Left ventricle myocardium superior (tissue), 1 donor: ENCODE results near the gene NKD1. TPM values are rescaled to one million over a fixed set of nuclear protein-coding genes. Genes with fewer than 3 reads are reported as not detected.

Experiments used
- ATAC-seq: fragments of 200-7000 bp; cut with Tn5 transposase; one replicate; pipeline ENCODE4 v1.9.1; 2020; ENCODE audit warnings: mild to moderate bottlenecking, moderate library complexity
- DNase-seq: peaks from one replicate; pipeline ENCODE4 v3.0.0-alpha.2; 2020
- intact Hi-C: fragments of 100-400 bp; cut with micrococcal nuclease; formaldehyde crosslinking; loops from one replicate; pipeline ENCODE4 v1.11.0; 2022
- total RNA-seq: library from RNA; stranded (reverse); fragmentation: NEBNext Ultra II Directional; extraction: Animal tissue kit (Norgen Biotek cat#: 25700); gene quantifications from one replicate; pipeline ENCODE4 v1.2.1, GENCODE V29; 2021
- donor health status: DM: no; HTN: yes; CAD: no; lungs with severe emphysema.

NKD1 gene
- total RNA-seq, 1 donor from 2014 or later, result 0.59 TPM

DNA sequence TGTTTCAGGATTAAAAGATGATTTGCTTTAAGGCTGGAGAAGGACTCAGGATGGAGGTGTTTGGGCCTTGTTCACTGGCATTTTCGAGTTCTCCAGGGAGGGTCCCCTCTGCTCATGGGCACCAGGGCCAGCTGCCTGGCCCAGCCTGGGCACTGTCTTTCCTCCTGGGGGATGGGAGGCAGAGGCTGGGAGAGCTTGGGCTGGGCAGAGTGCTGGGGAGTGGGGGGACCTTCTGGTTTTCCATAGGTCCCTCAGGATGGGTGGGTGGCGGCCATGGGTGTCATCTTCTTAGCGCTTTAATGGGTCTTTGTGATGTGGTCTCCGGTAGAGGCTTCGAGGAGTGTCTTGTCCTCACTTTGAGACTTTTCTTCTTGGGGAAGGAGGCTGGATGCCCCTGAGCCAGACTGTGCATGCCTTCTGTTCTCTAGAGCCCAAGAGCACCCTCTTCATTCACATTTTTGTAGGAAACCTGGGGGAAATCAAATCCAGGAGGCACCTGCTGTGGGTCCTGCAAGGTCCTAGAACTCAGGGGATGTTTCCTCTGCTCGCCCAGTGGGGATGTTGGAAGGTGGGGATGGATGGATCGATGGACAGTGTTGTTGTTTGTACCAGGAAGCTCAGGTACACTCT lies 5.7 kb downstream of the NKD1 start:
- intact Hi-C loops, result no loop called here
- no peak for DNase-seq
- ATAC-seq, result no peak

DNA sequence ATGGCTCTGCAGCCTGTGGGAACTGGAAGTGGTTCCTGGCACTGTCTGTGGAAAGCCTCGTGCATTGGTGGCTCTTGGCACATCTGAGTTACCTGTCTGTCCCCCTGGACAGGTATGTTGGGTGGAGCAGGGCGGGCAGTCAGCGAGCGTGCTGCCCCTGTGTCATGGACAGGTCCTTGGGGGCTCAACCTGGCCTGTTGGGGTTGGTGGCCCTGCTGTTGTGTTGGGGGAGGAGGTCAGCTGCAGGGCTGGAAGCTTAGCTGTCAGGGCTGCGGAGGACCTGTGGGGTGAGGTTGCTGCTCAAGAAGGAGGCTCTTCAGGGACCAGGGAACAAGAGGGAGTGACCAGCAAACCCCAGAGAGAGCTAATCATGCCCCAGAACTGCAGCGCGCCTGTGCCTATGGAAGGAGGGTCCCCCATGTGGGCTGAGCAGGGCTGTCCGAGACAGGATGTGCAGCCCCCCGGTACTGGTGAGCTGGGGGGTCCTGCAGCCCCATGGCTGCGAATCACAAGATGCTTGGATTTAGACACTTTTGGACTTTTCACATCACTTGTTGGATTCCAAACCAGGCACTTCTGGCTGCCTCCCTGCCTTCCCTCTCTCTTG lies 7.2 kb downstream of the NKD1 start:
- intact Hi-C loops, result no loop called here
- ATAC-seq, result no peak
- no peak for DNase-seq

DNA sequence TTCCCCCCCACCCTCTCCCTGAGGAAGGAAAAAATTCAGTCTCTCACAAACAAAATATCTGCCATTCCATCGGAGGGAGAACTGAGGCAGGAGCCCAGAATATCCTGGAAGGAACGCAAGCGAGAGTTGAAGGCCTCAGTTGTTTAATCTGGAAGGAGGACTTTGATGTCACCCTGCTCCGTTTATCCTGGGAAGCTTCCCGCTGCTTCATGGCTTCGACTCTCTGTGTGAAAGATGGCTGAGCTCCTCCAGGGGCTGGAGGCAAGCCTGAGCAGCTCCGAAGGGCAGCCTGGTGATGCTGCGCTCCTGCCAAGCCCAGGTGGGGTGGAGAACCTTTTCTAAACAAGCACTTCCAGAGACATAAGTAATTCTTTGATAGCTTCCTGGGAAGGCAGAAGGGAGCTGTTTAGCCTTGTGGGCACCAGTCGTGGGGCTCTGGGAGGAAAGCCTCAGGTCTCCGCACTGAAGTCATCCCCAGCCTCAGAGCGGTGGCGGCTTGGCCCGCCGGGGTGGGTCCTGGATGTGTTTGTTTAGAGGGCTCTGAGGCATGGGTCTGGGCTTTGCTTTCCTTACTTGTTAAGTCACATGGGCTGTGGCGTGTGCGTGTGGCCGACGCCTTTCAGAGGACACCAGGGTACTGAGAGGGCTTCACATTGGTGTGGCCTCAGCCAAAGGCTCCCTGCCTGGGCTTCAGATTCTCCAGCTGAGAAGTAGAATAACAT lies 7.9 kb downstream of the NKD1 start:
- intact Hi-C loops, result no loop called here
- ATAC-seq (no peak), DNase-seq (no peak)

DNA sequence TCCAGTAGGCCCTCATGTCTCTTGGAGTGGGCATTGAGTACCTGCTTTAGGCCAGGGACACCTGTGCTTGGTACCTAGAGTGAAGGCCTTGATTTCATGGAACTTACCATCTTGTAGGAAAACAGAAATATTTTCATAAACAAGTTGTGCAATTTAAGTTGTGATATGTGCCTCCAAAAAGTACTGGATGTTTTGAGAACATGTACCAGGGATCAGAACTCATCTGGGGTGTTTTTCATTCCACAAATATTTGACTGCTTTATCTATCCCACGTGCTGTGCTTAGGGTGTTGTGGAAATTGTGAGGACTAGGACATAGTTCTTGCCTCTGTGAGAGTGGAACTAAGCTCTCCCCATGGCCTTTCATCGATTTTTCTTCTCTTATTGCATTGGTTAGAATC lies 8.8 kb downstream of the NKD1 start:
- no peak for ATAC-seq
- DNase-seq, result no peak
- intact Hi-C loops, result no loop called here

DNA sequence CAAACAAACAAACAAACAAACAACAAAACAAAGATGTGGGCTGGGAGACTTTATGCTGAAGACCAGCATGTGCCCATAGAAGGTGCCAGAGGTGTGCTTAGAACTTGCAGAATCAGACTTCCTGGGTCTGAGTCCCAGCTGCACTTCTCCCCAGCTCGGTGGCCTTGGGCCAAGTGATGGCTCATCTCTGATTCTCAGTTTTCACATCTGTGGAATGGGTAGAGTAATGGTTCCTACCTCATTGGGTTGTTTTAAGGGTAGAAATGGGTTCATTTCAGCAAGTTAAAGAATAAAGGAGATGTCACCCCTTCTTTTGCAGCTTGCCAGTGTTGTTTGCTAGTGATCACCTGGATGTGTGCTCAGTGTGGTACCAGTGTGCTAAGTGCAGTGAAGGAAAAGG lies 10.7 kb downstream of the NKD1 start:
- no peak for ATAC-seq
- intact Hi-C loops, result no loop called here

DNA sequence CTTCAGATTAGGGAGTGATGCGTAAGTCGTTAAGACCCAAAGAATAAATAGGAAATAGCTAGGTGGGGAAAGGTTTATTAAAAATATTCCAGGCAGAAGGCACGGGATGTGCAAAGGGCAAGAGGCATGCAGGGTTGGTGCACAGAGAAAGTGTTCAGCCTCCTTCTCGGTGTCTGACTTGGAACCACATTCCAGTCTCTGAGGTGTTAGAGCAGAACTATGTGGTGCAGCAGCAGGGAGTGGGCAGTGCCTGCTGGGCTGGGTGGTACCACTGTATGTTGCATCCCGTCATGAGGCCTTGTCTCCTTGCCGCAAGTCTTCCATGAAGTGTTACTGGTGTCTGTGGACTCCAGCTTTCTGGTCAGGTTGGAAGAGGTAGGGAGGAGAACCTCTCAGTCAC lies 11.1 kb downstream of the NKD1 start:
- intact Hi-C loops, result no loop called here
- no peak for ATAC-seq
- no peak for DNase-seq

More for the DNA sequence above, 10.7 kb downstream of the NKD1 start:
- DNase-seq, result no peak

DNA sequence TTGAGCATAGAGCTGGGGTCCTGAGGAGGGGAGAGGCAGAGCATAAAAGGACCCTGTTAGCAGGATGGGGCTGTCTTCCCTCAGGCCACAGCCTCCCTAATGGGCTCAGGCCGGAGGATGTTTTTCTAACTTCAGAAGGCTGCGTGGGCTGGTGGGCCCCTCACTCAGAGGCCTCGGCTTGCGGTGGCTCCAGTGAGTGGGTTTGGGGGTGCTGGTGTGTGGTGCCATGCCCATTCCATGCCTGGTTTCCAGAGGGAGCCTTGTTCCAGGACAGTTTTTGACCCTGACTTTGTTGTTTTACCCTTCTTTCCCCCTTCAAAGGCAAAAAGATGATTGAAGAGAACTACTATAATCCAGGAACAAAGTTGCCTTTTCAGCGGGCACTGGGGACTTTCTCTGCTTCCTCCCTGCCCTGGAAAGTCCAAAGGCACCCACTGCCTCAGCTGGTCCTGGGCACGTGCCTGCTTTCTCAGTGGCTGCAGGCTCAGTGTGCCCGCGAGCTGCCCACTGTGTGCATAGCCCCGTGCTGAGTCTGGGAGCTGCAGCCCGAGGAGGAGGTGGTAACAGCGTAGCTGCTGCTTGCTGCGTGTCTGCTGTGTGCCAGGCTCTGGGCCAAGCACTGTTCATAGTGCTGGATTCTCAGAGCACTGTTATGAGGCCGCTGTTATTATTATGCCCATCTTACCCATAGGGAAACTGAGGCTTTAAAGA lies 11.8 kb downstream of the NKD1 start:
- ATAC-seq (no peak), DNase-seq (peak; percentile 19)
- intact Hi-C loops, result no loop called here

DNA sequence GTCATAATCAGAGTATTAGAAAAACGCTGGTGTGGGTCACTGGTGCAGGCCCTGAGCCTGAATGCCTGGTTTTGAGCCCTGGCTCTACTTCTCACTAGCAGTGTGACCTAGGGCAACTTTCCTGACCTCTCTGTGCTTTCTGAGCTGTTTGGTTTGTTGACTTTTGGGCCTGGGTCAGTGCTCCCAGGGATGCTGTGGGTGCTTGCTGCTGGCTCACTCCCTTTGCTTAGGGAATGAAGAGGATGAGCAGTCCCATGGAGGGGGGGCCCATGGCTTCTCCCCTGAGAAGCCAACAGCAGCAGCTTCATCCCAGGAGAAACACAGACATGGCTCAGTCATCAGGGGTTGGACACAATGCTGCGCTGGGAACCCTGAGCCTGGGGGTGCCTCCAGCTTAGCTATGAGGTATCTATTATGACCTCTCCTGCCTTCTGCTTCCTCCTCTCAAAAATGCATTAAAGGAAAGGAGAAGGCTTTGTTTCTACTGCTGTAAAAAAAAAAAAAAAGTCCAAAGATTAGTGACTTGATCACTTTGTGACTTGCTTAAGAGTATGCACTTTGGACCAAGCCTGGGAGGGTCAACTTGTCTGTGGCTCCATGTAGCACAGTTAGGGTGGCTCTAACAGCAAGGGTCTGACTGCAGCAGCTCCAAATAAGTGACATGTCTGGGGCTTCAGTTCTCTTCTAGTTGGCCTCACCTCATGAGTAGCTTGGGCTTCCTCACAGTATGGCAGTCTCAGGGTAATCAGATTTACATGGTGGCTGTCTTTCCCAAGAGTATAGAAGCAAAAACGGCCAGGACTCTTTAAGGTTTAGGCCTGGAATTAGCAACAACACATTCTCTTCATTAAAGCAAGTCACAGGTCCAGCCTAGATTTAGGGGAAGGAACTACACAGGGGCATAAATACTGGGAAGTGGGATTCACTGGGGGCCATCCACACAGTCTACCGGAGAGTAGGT lies 13.0 kb downstream of the NKD1 start:
- no peak for ATAC-seq
- no peak for DNase-seq
- intact Hi-C loops, result no loop called here

DNA sequence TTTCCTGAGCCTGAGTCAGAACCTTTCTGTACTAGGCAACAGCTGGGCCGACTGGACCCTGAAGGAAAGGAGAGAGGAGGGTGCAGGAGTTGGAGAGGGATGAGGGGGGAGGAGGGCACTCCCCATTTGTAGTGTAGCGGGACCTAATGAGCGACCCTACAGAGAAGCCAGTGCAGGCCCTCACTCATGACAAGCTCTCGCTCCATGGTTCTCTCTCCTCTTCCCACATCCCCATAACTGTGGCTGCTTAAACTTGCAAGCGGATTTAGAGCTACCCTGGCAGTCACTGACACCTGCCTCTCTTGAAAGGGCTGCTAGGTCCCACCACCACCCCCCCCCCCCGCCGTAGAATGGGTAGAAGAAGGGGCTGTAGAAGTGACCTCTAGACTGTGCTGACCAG lies 14.5 kb downstream of the NKD1 start:
- DNase-seq (no peak), ATAC-seq (no peak)
- intact Hi-C loops, result no loop called here

DNA sequence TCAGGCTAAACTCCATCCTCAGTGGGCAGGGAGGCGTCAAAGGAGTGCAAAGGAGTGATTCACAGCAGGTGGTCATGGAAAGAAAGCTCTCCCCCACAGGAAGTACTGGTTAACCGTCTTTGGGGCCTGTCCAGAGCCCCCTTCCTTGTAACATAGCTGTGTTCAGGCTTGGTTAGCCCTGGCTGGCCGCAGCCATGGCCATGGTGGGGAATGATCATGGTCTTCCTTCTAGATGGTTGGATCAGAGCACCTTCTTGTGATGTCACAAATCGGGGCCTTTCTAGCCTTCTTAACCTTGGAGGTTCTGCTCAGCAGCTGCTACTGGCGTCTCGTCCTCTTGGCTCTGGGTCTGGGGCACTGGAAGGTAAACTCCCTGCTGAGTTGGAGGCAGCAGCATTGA lies 15.8 kb downstream of the NKD1 start:
- intact Hi-C loops, result no loop called here

DNA sequence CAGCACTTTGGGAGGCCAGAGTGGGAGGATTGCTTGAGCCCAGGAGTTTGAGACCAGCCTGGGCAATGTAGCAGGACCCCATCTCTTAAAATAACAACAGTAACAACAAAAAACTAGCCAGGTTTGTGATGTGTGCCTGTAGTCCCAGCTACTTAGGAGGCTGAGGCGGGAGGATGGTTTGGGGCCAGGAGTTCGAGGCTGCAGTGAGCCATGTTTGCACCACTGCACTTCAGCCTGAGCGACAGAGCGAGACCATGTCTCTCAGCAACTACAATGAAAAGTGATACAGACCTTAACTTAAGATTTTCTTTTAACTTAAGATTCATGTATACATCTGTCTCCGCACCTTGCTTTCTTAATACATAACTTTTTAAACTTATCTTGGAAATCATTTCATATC lies 17.2 kb downstream of the NKD1 start:
- DNase-seq (no peak), ATAC-seq (no peak)
- intact Hi-C loops, result no loop called here

More for the DNA sequence above, 15.8 kb downstream of the NKD1 start:
- no peak for DNase-seq
- no peak for ATAC-seq

DNA sequence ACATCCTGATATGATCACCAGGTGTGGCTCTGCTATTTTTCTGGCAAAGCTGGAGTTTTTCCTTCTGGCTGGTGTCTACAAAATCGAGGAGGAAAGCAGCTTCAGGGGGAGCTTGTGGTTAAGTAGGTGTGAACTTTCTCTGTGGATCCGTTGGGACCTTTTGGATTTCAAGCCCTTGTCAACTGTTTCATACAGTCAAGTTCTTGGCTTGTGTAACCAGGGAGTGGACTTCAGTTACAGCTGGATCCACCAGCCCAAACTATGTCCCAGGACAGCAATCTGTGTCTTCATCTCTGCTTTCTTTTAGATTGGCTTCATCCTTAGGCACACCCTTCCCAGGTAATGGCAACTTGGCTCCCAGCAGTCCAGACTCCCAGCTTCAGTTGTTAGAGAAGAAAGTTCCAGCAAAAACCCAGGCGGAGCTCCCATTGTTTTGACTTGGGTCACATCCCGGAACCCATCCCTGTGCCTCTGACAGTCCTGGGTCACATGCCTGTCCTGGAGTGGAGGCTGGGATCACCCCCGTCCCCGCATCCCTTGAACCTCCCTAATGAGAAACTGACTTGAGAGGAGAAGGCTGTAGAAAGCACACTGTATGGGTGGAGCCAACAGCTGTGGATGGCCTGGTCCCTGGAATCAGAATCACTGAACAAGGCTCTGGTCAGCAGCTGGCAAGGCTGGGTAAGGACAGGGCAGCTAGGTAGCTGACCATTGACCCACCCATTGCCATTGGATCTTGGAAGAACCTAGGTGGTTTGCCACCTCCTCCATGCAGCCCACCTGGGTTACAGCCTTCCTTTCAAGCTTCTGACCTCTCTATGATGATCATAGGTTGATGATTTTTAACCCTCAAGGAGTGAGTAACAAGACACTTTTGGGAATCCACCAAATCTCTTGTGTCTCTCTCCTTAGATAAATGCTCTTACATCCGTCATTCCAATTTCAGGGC lies 18.1 kb downstream of the NKD1 start:
- peak; percentile 24 for ATAC-seq
- DNase-seq, result no peak
- intact Hi-C loops, result no loop called here

DNA sequence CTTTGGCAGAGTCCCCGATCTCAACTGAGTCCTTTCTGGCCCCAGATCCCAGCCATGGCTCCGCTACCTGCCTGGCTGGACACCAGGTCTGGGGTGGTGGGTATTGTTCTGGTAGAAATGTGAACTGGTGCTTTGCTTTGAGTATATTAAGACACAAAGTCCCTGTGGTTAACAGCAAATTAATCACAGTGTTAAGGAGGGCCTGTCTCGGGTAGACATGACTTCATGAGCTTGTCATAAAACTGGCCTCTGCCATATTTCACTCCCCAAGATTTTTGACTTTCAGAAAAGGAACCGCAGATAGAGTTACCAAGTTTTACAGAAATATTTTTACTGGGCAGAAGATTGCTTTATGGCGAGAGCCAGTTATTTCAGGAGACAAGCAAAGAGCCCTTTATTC lies 19.5 kb downstream of the NKD1 start:
- DNase-seq, result no peak
- no peak for ATAC-seq
- intact Hi-C loops, result no loop called here

DNA sequence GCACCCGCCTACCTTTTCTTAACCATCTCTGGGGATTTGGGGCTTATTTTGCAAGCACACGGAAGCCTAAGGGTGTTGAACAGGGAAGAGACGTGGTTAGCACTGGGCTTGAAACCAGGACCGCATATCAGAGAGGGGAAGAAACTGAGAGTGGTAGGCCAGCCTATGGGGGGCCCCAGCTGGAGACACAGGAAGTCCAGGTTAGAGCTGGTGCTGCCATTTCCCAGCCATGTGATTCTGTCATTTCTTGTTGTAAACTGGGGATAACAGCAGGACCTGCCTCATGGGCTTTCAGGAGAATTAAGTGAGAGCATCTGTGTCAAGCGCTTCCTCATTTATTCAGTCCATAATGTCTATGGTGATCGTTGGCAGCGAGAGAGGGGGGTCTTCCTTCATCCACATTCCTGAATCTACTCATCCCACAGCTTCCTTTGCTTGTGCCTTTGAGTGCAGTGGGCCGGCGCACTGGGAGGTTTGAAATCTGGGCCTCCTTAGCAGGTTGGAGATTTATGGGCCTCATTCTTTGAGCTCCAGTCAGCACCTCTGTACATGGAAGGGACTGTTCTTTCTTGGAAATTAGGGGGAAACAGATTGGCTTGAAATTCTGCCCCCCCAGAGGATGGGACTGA lies 20.1 kb downstream of the NKD1 start:
- intact Hi-C loops, result no loop called here
- DNase-seq, result no peak
- no peak for ATAC-seq

DNA sequence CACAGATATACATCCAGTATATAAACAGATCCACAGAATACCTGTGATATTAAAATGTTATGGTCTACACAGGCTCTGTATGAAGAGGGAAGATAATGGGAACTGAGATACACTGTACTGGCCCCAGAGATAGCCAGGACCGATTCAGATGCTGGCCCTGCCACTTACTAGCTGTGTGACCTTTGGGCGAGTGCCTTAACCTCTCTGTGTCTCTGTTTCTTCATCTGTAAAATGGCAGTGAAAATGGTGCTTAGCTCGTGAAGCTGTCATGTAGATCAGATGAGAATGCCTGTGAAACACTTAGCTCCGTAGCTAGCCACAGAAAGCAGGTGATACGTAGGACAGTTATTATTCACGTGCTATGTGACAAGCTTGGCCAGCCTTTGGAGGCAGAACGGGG lies 22.2 kb downstream of the NKD1 start:
- DNase-seq (no peak), ATAC-seq (no peak)
- intact Hi-C loops, result no loop called here

DNA sequence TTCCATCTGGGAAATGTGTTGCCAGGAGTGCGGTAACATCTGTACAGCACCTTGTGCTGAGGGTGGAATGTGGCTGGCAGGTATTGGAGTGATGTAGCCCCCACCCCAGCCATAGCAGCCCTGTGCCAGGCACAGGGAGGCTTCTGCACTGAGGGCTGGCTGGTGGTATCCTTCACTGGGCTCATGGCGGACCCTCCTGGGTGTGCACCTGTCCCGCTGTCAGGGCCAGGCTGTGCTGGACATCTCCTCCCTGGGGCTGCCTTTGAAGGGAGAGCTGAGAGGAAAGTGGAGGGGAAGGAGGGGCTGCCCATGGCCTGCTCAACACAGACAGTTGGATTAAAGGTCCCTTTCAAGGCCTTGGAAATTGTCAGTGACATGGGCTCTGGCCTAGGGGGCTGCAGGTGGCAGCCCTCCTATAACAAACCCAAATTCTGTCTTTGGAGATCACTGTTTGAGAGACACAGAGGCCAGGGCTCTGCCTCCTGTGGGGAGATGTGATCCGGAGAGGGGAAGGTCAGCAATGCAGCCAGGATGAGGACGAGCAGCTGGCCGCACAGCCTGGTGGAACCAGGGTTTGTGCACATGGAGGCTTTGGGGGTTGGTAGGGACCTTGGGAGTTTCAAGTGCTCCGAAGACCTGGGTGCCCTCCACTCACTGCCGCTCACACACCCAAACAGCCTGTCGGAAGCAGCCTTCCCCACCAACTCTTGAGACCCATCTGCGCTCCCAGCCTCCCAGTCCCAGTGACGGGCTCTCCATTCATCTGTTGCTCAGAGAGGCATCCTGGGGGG lies 22.8 kb downstream of the NKD1 start:
- intact Hi-C loops, result no loop called here
- DNase-seq, result peak; percentile 16
- no peak for ATAC-seq

DNA sequence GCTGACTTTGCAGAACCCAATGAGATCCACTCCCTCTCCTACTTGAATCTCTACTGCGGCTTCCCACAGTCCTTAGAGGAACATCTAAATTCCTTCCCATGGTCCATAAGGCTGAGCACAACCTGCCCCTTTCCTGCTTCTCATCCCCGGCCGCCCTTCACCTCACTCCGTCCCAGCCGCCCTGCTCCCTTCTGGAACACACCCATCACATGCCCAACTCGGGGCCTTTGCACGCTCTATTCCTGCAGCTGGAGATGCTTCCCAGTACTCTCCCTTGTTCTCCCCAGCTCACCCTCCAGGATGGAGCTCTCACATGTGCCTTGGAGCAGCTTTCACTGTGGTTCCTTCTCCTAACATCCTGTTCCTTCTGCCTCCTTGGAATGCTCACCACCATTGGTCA lies 23.6 kb downstream of the NKD1 start:
- ATAC-seq (no peak), DNase-seq (peak; percentile 3)
- intact Hi-C loops, result no loop called here
